Right lobe of liver (tissue), 6 donors: ENCODE results near the gene MFAP2. TPM values are rescaled to one million over a fixed set of nuclear protein-coding genes. Genes with fewer than 3 reads are reported as not detected.

Source experiments
- ATAC-seq, 4 donors: fragments of 200-7000 bp; cut with Tn5 transposase; one replicate each; pipeline ENCODE4 v1.9.1; 2020; ENCODE audit warnings: mild to moderate bottlenecking in 4 of 4, moderate library complexity in 4 of 4
- DNase-seq, 3 donors: peaks; one replicate each; pipeline ENCODE4 v3.0.0-alpha.2; 2020
- H3K27ac ChIP-seq, 3 donors: fragments of 200-600 bp; one replicate each; pipeline ENCODE4 v1.8.0; 2022
- H3K27me3 ChIP-seq, 2 donors: fragments of 200-600 bp; one replicate each; pipeline ENCODE4 v1.8.0; 2022
- H3K36me3 ChIP-seq, 4 donors: fragments of 200-600 bp; sonication (generic) in 1 of 4; one replicate each; pipeline versions ENCODE4 v1.5.1 to v1.8.0; 2017 to 2022; ENCODE audit warnings: control low read depth in 1 of 4
- H3K4me1 ChIP-seq, 4 donors: fragments of 200-600 bp; sonication (generic) in 1 of 4; one replicate each; pipeline versions ENCODE4 v1.5.1 to v1.8.0; 2017 to 2022; ENCODE audit warnings: control low read depth in 1 of 4
- H3K4me3 ChIP-seq, 3 donors: fragments of 200-600 bp; one replicate each; pipeline ENCODE4 v1.8.0; 2022
- H3K9me3 ChIP-seq, 4 donors: fragments of 200-600 bp; sonication (generic) in 1 of 4; one replicate each; pipeline versions ENCODE4 v1.5.1 to v1.8.0; 2017 to 2022; ENCODE audit warnings: control low read depth in 1 of 4
- POLR2A ChIP-seq: fragments of 450-650 bp; IDR thresholded peaks from one replicate; pipeline ENCODE4 v1.6.1; 2017; ENCODE audit warnings: antibody characterized with exemption, mild to moderate bottlenecking
- WGBS: methylation state at CpG from one replicate; pipeline ENCODE4 v1.1.6; 2018; ENCODE audit warnings: low coverage, low lambda C conversion rate; ENCODE audit not compliant: insufficient coverage; ENCODE audit errors: missing lambda C conversion rate; 5-methylcytosine and 5-hydroxymethylcytosine counted together
- intact Hi-C, 2 donors: fragments of 100-400 bp; cut with DNase I; formaldehyde crosslinking; loops; one replicate each; pipeline versions ENCODE4 v1.11.2 to v1.14.1; 2022
- total RNA-seq, 6 experiments: library from RNA; depleted of rRNA in 2 of 6; stranded (reverse); fragments of >200 nt in 2 of 6; fragmentation: NEBNext Ultra II Directional in 3 of 6; extraction: Animal tissue kit (Norgen Biotek cat#: 25700) in 3 of 6; gene quantifications; one replicate each; pipeline versions ENCODE4 v1.1.0 to v1.2.4, GENCODE V29; 2016 to 2023
- TF ChIP-seq, protein P1 (sequence below), 4 donors: fragments of 200-600 bp in 3 of 4; fragments of 450-650 bp in 1 of 4; IDR thresholded peaks; one replicate each; pipeline versions ENCODE4 v1.5.1 to v1.8.0; 2016 to 2022; ENCODE audit warnings: antibody characterized with exemption in 4 of 4, mild to moderate bottlenecking in 2 of 4
- donor health status: DM: no; HTN: yes; CAD: no.
- donor health status: DM: no; HTN: no; CAD: no.
- donor health status: DM: no; HTN: no; CAD: no.
- donor health status: DM: no; HTN: yes; CAD: no.
- donor health status: DM: no; HTN: yes; CAD: no.

Gene MFAP2
- total RNA-seq, 6 experiments from 2014 or later = 0.35 to 1.3 (median 1.2) TPM; not detected in 3

DNA sequence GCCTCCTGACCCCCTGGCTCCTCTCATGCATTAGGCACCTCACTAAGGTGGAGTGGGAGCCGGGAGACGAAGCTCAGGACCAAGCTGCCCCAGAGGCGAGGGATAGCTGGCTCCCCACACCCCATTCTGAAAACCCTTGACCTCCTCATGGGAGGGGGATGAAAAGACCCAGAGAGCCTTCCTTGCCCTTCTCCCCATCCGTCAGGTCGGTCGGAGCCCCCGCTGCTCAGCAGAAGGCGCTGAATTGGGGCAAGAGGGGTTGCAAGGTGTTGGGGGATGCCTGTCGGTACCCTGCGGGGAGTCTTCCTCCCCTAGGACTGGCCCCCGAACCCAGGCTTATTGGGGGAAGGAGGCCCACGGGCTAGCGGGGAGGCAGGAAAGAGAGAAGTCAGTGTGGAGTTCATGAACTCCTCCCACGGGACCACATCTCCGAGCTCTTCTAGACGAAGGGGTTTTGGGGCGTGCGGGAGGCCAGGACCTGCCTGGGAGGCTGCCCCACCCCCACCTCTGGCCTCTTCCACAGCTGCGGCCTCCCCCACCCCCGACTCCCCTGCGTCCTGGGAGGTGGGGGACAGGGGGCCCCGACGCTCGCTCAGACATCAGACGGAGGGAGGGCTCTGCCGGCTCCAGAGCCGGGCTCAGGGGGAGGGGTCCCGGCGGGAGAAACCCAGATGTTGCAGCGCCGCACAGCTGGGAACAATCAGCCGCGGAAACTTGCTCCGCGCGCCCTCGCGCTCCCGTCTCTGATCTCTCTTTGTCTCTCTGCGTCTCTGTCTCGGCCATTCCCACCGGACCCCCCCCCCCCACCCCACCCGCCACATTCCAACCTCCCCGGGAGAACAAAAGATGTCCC lies 719 bp downstream of the MFAP2 start:
- WGBS = 22% methylated on average over 15 of the region's 44 CpGs
- TF ChIP-seq, protein P1, sequence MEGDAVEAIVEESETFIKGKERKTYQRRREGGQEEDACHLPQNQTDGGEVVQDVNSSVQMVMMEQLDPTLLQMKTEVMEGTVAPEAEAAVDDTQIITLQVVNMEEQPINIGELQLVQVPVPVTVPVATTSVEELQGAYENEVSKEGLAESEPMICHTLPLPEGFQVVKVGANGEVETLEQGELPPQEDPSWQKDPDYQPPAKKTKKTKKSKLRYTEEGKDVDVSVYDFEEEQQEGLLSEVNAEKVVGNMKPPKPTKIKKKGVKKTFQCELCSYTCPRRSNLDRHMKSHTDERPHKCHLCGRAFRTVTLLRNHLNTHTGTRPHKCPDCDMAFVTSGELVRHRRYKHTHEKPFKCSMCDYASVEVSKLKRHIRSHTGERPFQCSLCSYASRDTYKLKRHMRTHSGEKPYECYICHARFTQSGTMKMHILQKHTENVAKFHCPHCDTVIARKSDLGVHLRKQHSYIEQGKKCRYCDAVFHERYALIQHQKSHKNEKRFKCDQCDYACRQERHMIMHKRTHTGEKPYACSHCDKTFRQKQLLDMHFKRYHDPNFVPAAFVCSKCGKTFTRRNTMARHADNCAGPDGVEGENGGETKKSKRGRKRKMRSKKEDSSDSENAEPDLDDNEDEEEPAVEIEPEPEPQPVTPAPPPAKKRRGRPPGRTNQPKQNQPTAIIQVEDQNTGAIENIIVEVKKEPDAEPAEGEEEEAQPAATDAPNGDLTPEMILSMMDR (IDR thresholded peaks at IDR 0.05) = no peak
- no peak for TF ChIP-seq POLR2A
- no peaks in the 10 kb centered on the region for H3K4me1 ChIP-seq
- DNase-seq = no peak
- intact Hi-C loops = no loop called here
- H3K27ac ChIP-seq = no peak overlapping the region
- no peak for ATAC-seq
- H3K27me3 ChIP-seq = no peaks in the 10 kb centered on the region
- H3K9me3 ChIP-seq = no peaks in the 10 kb centered on the region
- no peak overlapping the region for H3K4me3 ChIP-seq
- no peaks in the 10 kb centered on the region for H3K36me3 ChIP-seq

DNA sequence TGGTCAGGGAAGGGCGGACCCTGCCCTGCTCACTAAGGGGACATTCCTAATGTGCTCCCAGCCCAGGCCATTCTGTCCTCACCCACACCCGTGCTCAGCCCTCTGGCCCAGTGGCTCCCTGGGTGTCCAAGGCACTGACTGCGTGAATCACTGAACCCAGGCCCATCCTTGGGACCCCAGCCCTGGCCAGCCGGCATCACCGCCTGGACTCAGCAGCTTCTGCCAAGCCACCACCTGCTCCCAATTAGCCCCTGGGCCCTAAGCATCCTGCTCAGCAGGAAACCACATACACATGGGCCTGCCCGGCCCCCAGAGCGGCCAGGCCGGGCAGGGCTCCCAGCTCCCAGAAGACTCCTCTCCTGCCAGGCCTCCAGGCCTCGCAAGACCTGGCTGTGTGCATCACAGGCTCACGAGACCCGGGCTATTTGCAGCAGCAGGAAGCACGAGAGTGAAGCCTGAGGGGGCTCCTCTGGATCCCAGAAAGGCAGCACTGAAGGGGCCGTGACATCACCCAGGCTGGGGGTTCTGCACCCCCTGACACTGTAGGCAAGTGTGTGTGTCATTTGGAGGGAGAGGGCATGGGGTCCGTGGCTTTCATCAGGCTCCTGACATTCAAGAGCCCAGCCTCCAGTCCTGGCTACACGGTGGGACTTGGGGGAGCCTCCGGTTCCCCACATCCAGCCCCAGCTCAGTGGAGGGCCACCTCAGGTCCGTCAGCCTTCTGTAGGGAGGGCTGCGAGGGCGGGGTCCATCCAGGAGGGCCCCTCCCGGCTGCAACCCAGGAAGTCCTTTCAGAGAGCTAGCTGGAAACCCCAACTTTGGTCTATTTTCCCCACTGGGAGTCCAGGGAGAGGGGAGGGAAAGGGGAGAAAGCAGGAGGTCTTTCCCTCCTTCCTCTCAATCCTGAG lies 1.6 kb downstream of the MFAP2 start:
- no peaks in the 10 kb centered on the region for H3K4me1 ChIP-seq
- no peaks in the 10 kb centered on the region for H3K9me3 ChIP-seq
- DNase-seq (no peak), ATAC-seq (no peak)
- intact Hi-C loops = no loop called here
- no peak for TF ChIP-seq POLR2A
- TF ChIP-seq, protein P1 (IDR thresholded peaks at IDR 0.05) = no peak
- no peak overlapping the region for H3K27ac ChIP-seq
- no peak overlapping the region for H3K4me3 ChIP-seq
- no peaks in the 10 kb centered on the region for H3K27me3 ChIP-seq
- no peaks in the 10 kb centered on the region for H3K36me3 ChIP-seq
- 93% methylated on average over 3 of the region's 20 CpGs for WGBS

DNA sequence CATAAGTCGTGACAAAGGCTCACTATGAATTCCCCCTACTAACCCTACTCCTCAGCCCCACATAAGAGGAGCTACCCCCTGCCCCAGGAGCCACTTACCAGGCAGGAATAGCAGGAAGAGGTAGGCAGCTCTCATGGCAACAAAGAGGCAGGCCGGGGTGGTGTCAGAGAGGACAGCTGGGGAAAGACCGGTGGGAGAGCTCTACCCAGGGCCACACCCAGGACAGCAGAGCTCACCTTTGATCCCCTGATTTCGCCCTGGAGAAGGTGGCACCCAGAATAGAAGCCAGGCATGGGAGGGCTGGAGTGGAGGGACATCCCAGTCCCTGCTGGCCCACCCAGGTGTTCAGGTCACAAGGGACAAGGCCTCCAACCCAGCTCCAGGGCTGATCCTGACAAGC lies 2.3 kb downstream of the MFAP2 start:
- DNase-seq = no peak
- no peak for TF ChIP-seq POLR2A
- TF ChIP-seq, protein P1 (IDR thresholded peaks at IDR 0.05) = no peak
- intact Hi-C loops = no loop called here

DNA sequence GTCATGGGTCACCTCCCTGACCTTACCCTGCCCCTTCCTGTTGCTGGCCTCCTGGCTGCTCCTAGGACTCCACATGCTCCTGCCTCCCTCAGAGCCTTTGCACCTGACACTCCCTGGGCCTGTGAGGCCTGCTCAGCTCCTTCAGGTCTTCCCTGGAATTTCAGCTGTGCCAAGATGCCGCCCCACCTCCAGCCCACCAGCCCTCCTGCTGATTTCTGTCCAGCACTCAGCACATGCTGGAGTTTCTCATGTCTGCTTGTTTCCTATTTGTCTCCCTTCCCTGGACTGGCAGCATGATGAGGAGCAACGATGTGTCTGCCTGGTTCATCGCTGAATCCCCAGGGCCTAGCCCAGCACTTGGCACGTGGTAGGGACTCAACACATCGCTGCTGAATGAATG lies 3.0 kb downstream of the MFAP2 start:
- Histone ChIP-seq H3K36me3 (no peaks in the 10 kb centered on the region), H3K27ac (no peak overlapping the region), H3K27me3 (no peaks in the 10 kb centered on the region), H3K4me1 (no peaks in the 10 kb centered on the region), H3K4me3 (no peak overlapping the region), H3K9me3 (no peaks in the 10 kb centered on the region)
- TF ChIP-seq, protein P1 (IDR thresholded peaks at IDR 0.05) = no peak
- TF ChIP-seq POLR2A = no peak
- no peak for DNase-seq
- no peak for ATAC-seq
- intact Hi-C loops = no loop called here
- WGBS = 83% methylated on average over 1 of the region's 5 CpGs

More for the DNA sequence above, 2.3 kb downstream of the MFAP2 start:
- Histone ChIP-seq H3K4me1 (no peaks in the 10 kb centered on the region), H3K4me3 (no peak overlapping the region), H3K9me3 (no peaks in the 10 kb centered on the region), H3K36me3 (no peaks in the 10 kb centered on the region), H3K27me3 (no peaks in the 10 kb centered on the region), H3K27ac (no peak overlapping the region)
- 70% methylated on average over 2 of the region's 4 CpGs for WGBS
- ATAC-seq = no peak
